HG02943 (cell line): Measurements from ENCODE around the gene CAMK2G.
A peak's percentile ranks its signal among the peaks of the same experiment; 100 is the strongest.
"Not testable (repeated sequence)": the region's sequence is repeated elsewhere in the genome, so short reads cannot be mapped to it uniquely, and the experiment has no call there.

Experiments used
- ATAC-seq: cut with Tn5 transposase; IDR thresholded peaks from one replicate; pipeline ENCODE4 v1.9.1; 2021; ENCODE audit warnings: mild to moderate bottlenecking, low read depth, moderate library complexity; ENCODE audit not compliant: unreplicated experiment

Gene CAMK2G

GRCh38 chr10:73799899-73800559 is 74.3 kb downstream of the CAMK2G start:
- no peak for ATAC-seq

GRCh38 chr10:73798927-73799560 is 75.3 kb downstream of the CAMK2G start:
- no peak for ATAC-seq

GRCh38 chr10:73798087-73798486 is 76.3 kb downstream of the CAMK2G start:
- no peak for ATAC-seq

GRCh38 chr10:73797324-73798025 is 76.9 kb downstream of the CAMK2G start:
- no peak for ATAC-seq

GRCh38 chr10:73796766-73797165 is 77.6 kb downstream of the CAMK2G start:
- ATAC-seq: no peak

- ATAC-seq: not testable (repeated sequence)
Measured at GRCh38 chr10:73796035-73796434, 78.3 kb downstream of the CAMK2G start.

GRCh38 chr10:73795491-73795890 is 78.9 kb downstream of the CAMK2G start:
- ATAC-seq: not testable (repeated sequence)

GRCh38 chr10:73793456-73793855 is 80.9 kb downstream of the CAMK2G start:
- no peak for ATAC-seq

- ATAC-seq: no peak
Measured at GRCh38 chr10:73791871-73792400, 82.4 kb downstream of the CAMK2G start.

- ATAC-seq: no peak
Measured at GRCh38 chr10:73790886-73791625, 83.3 kb downstream of the CAMK2G start.

- no peak for ATAC-seq
Measured at GRCh38 chr10:73789659-73790055, 84.7 kb downstream of the CAMK2G start.

GRCh38 chr10:73788864-73789658 is 85.3 kb downstream of the CAMK2G start:
- no peak for ATAC-seq

GRCh38 chr10:73787031-73787800 is 87.1 kb downstream of the CAMK2G start:
- not testable (repeated sequence) for ATAC-seq

- no peak for ATAC-seq
Measured at GRCh38 chr10:73786512-73786885, 87.9 kb downstream of the CAMK2G start.

GRCh38 chr10:73785721-73786511 is 88.4 kb downstream of the CAMK2G start:
- ATAC-seq: peak; percentile 18

- ATAC-seq: peak; percentile 72
Measured at GRCh38 chr10:73785211-73785720, 89.1 kb downstream of the CAMK2G start, which contains the start of gene ZSWIM8. TSS of gene ZSWIM8 (plus strand) at chr10:73785606. CDS start at chr10:73785879, 273 bp downstream.

- no peak for ATAC-seq
Measured at GRCh38 chr10:73782749-73783085, 91.6 kb downstream of the CAMK2G start.
